GM23338 (cell line): ENCODE results near the gene NECTIN1. TPM values are rescaled to one million over a fixed set of nuclear protein-coding genes. Genes with fewer than 3 reads are reported as not detected.

ENCODE experiments used
- ATAC-seq: fragments of 200-7000 bp; cut with Tn5 transposase; 3 replicates; pipeline ENCODE4 v1.9.1; 2020
- DNase-seq: peaks from one replicate; pipeline ENCODE4 v3.0.0-alpha.2; 2015; ENCODE audit warnings: low spot score
- H2AFZ ChIP-seq: fragments of 200-600 bp; sonication (generic); 2 replicates; pipeline ENCODE4 v1.8.0; 2016; ENCODE audit warnings: antibody characterized with exemption, mild to moderate bottlenecking, moderate library complexity
- H3F3A ChIP-seq: fragments of 200-600 bp; sonication (generic); replicated peaks from 2 replicates; pipeline ENCODE4 v1.8.0; 2017; ENCODE audit warnings: antibody characterized with exemption, mixed run types, low read depth
- H3K27ac ChIP-seq: fragments of 200-600 bp; sonication (generic); 2 replicates; pipeline ENCODE4 v1.6.1; 2016; ENCODE audit warnings: low read depth
- H3K27me3 ChIP-seq: fragments of 200-600 bp; sonication (generic); 2 replicates; pipeline ENCODE4 v1.8.0; 2016; ENCODE audit warnings: mild to moderate bottlenecking, mixed run types, moderate library complexity; ENCODE audit not compliant: insufficient read depth
- H3K36me3 ChIP-seq: fragments of 200-600 bp; sonication (generic); 2 replicates; pipeline ENCODE4 v1.8.0; 2016; ENCODE audit warnings: mild to moderate bottlenecking; ENCODE audit not compliant: insufficient read depth
- H3K4me1 ChIP-seq: fragments of 200-600 bp; sonication (generic); 2 replicates; pipeline ENCODE4 v1.8.0; 2016; ENCODE audit warnings: mild to moderate bottlenecking, moderate library complexity; ENCODE audit not compliant: insufficient read depth
- H3K4me2 ChIP-seq: fragments of 200-600 bp; sonication (generic); 2 replicates; pipeline ENCODE4 v1.7.1; 2017; ENCODE audit warnings: mixed run types
- H3K4me3 ChIP-seq: fragments of 200-600 bp; sonication (generic); 2 replicates; pipeline ENCODE4 v1.6.1; 2016; ENCODE audit warnings: mixed run types
- H3K79me2 ChIP-seq: fragments of 200-600 bp; sonication (generic); replicated peaks from 2 replicates; pipeline ENCODE4 v1.8.0; 2017; ENCODE audit warnings: mild to moderate bottlenecking; ENCODE audit not compliant: insufficient read depth
- H3K9me2 ChIP-seq: fragments of 200-600 bp; sonication (generic); 2 replicates; pipeline ENCODE4 v1.8.0; 2017; ENCODE audit not compliant: insufficient read depth
- H4K20me1 ChIP-seq: fragments of 200-600 bp; sonication (generic); replicated peaks from 2 replicates; pipeline ENCODE4 v1.8.0; 2017; ENCODE audit warnings: mild to moderate bottlenecking; ENCODE audit not compliant: insufficient read depth
- H3K27ac Mint-ChIP-seq: 2 replicates; pipeline ENCODE4 v1.8.0; 2020; ENCODE audit warnings: inconsistent platforms, mild to moderate bottlenecking, moderate library complexity, mixed read lengths
- H3K27me3 Mint-ChIP-seq: 3 replicates; pipeline ENCODE4 v1.8.0; 2022; ENCODE audit warnings: low read depth, mild to moderate bottlenecking, moderate library complexity, mixed read lengths, inconsistent platforms; ENCODE audit not compliant: insufficient read depth, poor library complexity
- H3K36me3 Mint-ChIP-seq: 3 replicates; pipeline ENCODE4 v1.8.0; 2021; ENCODE audit warnings: low read depth, mild to moderate bottlenecking, inconsistent platforms, moderate library complexity, mixed read lengths
- H3K4me1 Mint-ChIP-seq: 3 replicates; pipeline ENCODE4 v1.8.0; 2020; ENCODE audit warnings: mild to moderate bottlenecking, inconsistent platforms, mixed read lengths
- H3K4me3 Mint-ChIP-seq: 3 replicates; pipeline ENCODE4 v1.8.0; 2021; ENCODE audit warnings: moderate library complexity, mild to moderate bottlenecking, inconsistent platforms, mixed read lengths
- H3K9me3 Mint-ChIP-seq: 3 replicates; pipeline ENCODE4 v1.8.0; 2020; ENCODE audit warnings: moderate library complexity, mild to moderate bottlenecking, inconsistent platforms, mixed read lengths
- CTCF ChIP-seq, 2 experiments: fragments of 200-600 bp in 1 of 2; sonication (generic) in 1 of 2; conservative IDR thresholded peaks; 2 replicates each; pipeline versions ENCODE4 v1.5.1 to v1.6.1; 2016 to 2017; ENCODE audit warnings: antibody characterized with exemption in 2 of 2, low read depth in 2 of 2, mild to moderate bottlenecking in 2 of 2, moderate library complexity in 1 of 2
- ETS1 ChIP-seq: IDR thresholded peaks from 2 replicates; pipeline ENCODE4 v1.6.1; 2016; ENCODE audit warnings: antibody characterized with exemption
- EZH2phosphoT487 ChIP-seq: fragments of 200-600 bp; sonication (generic); IDR thresholded peaks from one replicate; pipeline ENCODE4 v1.8.1; 2018; ENCODE audit warnings: antibody characterized with exemption; ENCODE audit not compliant: unreplicated experiment
- NANOG ChIP-seq: IDR thresholded peaks from 2 replicates; pipeline ENCODE4 v1.6.1; 2016; ENCODE audit warnings: antibody characterized with exemption, borderline replicate concordance
- REST ChIP-seq: IDR thresholded peaks from one replicate; pipeline ENCODE4 v1.6.1; 2018; ENCODE audit warnings: antibody characterized with exemption; ENCODE audit not compliant: unreplicated experiment
- STAT1 ChIP-seq: IDR thresholded peaks from one replicate; pipeline ENCODE4 v1.6.1; 2016; ENCODE audit warnings: antibody characterized with exemption; ENCODE audit not compliant: unreplicated experiment
- ZNF331 ChIP-seq: fragments of 250-450 bp; sonication (Bioruptor Pico); IDR thresholded peaks from 2 replicates; pipeline ENCODE4 v1.5.0; 2020; ENCODE audit warnings: low read depth, mild to moderate bottlenecking, moderate library complexity
- ZNF462 ChIP-seq: fragments of 250-450 bp; sonication (Bioruptor Pico); IDR thresholded peaks from 2 replicates; pipeline ENCODE4 v1.5.0; 2020; ENCODE audit warnings: mild to moderate bottlenecking, moderate library complexity
- polyA plus RNA-seq: library from polyadenylated mRNA; unstranded; fragments of >200 nt; fragmentation: Nextera tagmentation; extraction: Ambion mirVana; gene quantifications from 2 replicates; pipeline ENCODE4 v1.2.1, GENCODE V29; 2016
- total RNA-seq: library from RNA; depleted of rRNA; stranded (reverse); fragments of >200 nt; shearing (Covaris generic); gene quantifications from 2 replicates; pipeline ENCODE4 v1.2.3, GENCODE V29; 2014

NECTIN1 gene
- total and polyA plus RNA-seq, 2 experiments from 2014 or later, result 18.7 to 56.3 TPM

GRCh38 chr11:119723952-119724325, 5.1 kb downstream of the NECTIN1 start:
- H2AFZ ChIP-seq, result no peak overlapping the region
- no peaks in the 10 kb centered on the region for H3F3A ChIP-seq
- Mint-ChIP-seq H3K9me3 (no peaks in the 10 kb centered on the region), H3K4me1 (peaks cover 74% of the 10 kb centered on the region), H3K27me3 (peaks cover 18% of the 10 kb centered on the region), H3K27ac (no peak overlapping the region), H3K36me3 (peaks cover 32% of the 10 kb centered on the region), H3K4me3 (peak overlapping the region; percentile 25; the same call in 1 of the 3 replicates)
- H3K9me2 ChIP-seq, result no peaks in the 10 kb centered on the region
- H3K79me2 ChIP-seq, result peaks cover 91% of the 10 kb centered on the region
- H3K36me3 ChIP-seq, result no peaks in the 10 kb centered on the region
- DNase-seq (no peak), ATAC-seq (no peak)
- peaks cover 53% of the 10 kb centered on the region for H4K20me1 ChIP-seq
- peaks cover 56% of the 10 kb centered on the region for H3K4me1 ChIP-seq
- TF ChIP-seq ETS1, result no peak
- peak overlapping the region; percentile 29; the same call in 1 of the 2 replicates for H3K4me3 ChIP-seq
- H3K4me2 ChIP-seq, result peak overlapping the region; percentile 94
- no peak overlapping the region for H3K27ac ChIP-seq
- H3K27me3 ChIP-seq, result no peaks in the 10 kb centered on the region

- no peaks in the 10 kb centered on the region for H3K36me3 ChIP-seq
- no peaks in the 10 kb centered on the region for H3K9me3 Mint-ChIP-seq
- peak overlapping the region; percentile 11; the same call in 1 of the 2 replicates for H3K27ac Mint-ChIP-seq
- H3K4me2 ChIP-seq, result peak overlapping the region; percentile 94
- H3K4me1 Mint-ChIP-seq, result peaks cover 78% of the 10 kb centered on the region
- H4K20me1 ChIP-seq, result peaks cover 58% of the 10 kb centered on the region
- H3F3A ChIP-seq, result no peaks in the 10 kb centered on the region
- peaks cover 19% of the 10 kb centered on the region for H3K27me3 Mint-ChIP-seq
- ATAC-seq, result no peak
- H3K27ac ChIP-seq, result no peak overlapping the region
- H3K4me3 Mint-ChIP-seq, result peak overlapping the region; percentile 9; the same call in 1 of the 3 replicates
- no peaks in the 10 kb centered on the region for H3K27me3 ChIP-seq
- H3K4me3 ChIP-seq, result peak overlapping the region; percentile 29; the same call in 1 of the 2 replicates
- peaks cover 58% of the 10 kb centered on the region for H3K4me1 ChIP-seq
- DNase-seq, result no peak
- H2AFZ ChIP-seq, result no peak overlapping the region
- H3K9me2 ChIP-seq, result no peaks in the 10 kb centered on the region
- H3K36me3 Mint-ChIP-seq, result peaks cover 32% of the 10 kb centered on the region
- H3K79me2 ChIP-seq, result peaks cover 97% of the 10 kb centered on the region
- TF ChIP-seq EZH2phosphoT487 (no peak), CTCF (conservative IDR thresholded peaks at IDR 0.05; ENCODE audit: low read depth in 2 of 2) (no peak), REST (no peak), ZNF331 (no peak), ZNF462 (CRISPR knock-in tag) (no peak), STAT1 (no peak), NANOG (no peak)
These were observed 5.6 kb downstream of the NECTIN1 start for GRCh38 chr11:119723243-119723951.
